ENCODE measurements around the gene RNU6-1.

GRCh38 chr15:67794832-67795574 is 44.8 kb downstream of the RNU6-1 start:
- TF ChIP-seq CTCF (IDR thresholded peaks at IDR 0.05 in 8 of 11, conservative IDR thresholded peaks at IDR 0.05 in 3 of 11) (no peak), POLR2A (IDR thresholded peaks at IDR 0.05) (no peak), POLR2AphosphoS5 (IDR thresholded peaks at IDR 0.05) (no peak)
